ENCODE measurements around the gene NCAM2. TPM values are rescaled to one million over a fixed set of nuclear protein-coding genes. Genes with fewer than 3 reads are reported as not detected.
A peak's percentile ranks its signal among the peaks of the same experiment; 100 is the strongest.

The NCAM2 gene
- total RNA-seq, 4 donors from 2014 or later, result 0.46 to 2.9 (median 1.3) TPM

GRCh38 chr21:21003701-21004100 is 5.5 kb downstream of the NCAM2 start:
- intact Hi-C loops (cut with DNase I), result no loop called here
- H3K4me3 ChIP-seq (replicated peaks in 1 of 3), result no peak overlapping the region
- TF ChIP-seq, protein P1, sequence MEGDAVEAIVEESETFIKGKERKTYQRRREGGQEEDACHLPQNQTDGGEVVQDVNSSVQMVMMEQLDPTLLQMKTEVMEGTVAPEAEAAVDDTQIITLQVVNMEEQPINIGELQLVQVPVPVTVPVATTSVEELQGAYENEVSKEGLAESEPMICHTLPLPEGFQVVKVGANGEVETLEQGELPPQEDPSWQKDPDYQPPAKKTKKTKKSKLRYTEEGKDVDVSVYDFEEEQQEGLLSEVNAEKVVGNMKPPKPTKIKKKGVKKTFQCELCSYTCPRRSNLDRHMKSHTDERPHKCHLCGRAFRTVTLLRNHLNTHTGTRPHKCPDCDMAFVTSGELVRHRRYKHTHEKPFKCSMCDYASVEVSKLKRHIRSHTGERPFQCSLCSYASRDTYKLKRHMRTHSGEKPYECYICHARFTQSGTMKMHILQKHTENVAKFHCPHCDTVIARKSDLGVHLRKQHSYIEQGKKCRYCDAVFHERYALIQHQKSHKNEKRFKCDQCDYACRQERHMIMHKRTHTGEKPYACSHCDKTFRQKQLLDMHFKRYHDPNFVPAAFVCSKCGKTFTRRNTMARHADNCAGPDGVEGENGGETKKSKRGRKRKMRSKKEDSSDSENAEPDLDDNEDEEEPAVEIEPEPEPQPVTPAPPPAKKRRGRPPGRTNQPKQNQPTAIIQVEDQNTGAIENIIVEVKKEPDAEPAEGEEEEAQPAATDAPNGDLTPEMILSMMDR (IDR thresholded peaks at IDR 0.05), result peak in 1 of 6 experiments; percentile 16
- TF ChIP-seq POLR2A (IDR thresholded peaks at IDR 0.05), result no peak
- 48 to 58% methylated on average over 4 of the region's 4 CpGs for WGBS, 2 donors
- DNase-seq, result no peak
- no peaks in the 10 kb centered on the region for H3K27me3 ChIP-seq
- H3K27ac ChIP-seq, result no peak overlapping the region
- no peaks in the 10 kb centered on the region for H3K9me3 ChIP-seq
- H3K4me1 ChIP-seq, result no peaks in the 10 kb centered on the region
- H3K36me3 ChIP-seq, result no peaks in the 10 kb centered on the region

- TF ChIP-seq, protein P1 (IDR thresholded peaks at IDR 0.05), result no peak
- TF ChIP-seq POLR2A (IDR thresholded peaks at IDR 0.05), result no peak
- no peaks in the 10 kb centered on the region for H3K9me3 ChIP-seq
- intact Hi-C loops (cut with DNase I), result no loop called here
- 78 to 85% methylated on average over 6 of the region's 6 CpGs for WGBS, 2 donors
- no peaks in the 10 kb centered on the region for H3K36me3 ChIP-seq
- H3K4me3 ChIP-seq (replicated peaks in 1 of 3), result no peak overlapping the region
- H3K4me1 ChIP-seq, result no peaks in the 10 kb centered on the region
- no peaks in the 10 kb centered on the region for H3K27me3 ChIP-seq
- DNase-seq, result no peak
- no peak overlapping the region for H3K27ac ChIP-seq
Measured at GRCh38 chr21:21007606-21008005, 9.4 kb downstream of the NCAM2 start.

GRCh38 chr21:21010228-21010627 is 12.0 kb downstream of the NCAM2 start:
- 67 to 75% methylated on average over 3 of the region's 3 CpGs for WGBS, 2 donors
- Histone ChIP-seq H3K9me3 (no peaks in the 10 kb centered on the region), H3K4me3 (replicated peaks in 1 of 3) (no peak overlapping the region), H3K27ac (no peak overlapping the region), H3K27me3 (no peaks in the 10 kb centered on the region), H3K4me1 (no peaks in the 10 kb centered on the region), H3K36me3 (no peaks in the 10 kb centered on the region)
- intact Hi-C loops (cut with DNase I), result no loop called here
- DNase-seq, result no peak
- TF ChIP-seq POLR2A (IDR thresholded peaks at IDR 0.05), result no peak
- TF ChIP-seq, protein P1 (IDR thresholded peaks at IDR 0.05), result no peak

GRCh38 chr21:21010698-21011097 is 12.5 kb downstream of the NCAM2 start:
- Histone ChIP-seq H3K36me3 (no peaks in the 10 kb centered on the region), H3K4me1 (no peaks in the 10 kb centered on the region), H3K27me3 (no peaks in the 10 kb centered on the region), H3K27ac (no peak overlapping the region), H3K9me3 (no peaks in the 10 kb centered on the region), H3K4me3 (replicated peaks in 1 of 3) (no peak overlapping the region)
- intact Hi-C loops (cut with DNase I), result no loop called here
- 65 to 69% methylated on average over 3 of the region's 3 CpGs for WGBS, 2 donors
- TF ChIP-seq, protein P1 (IDR thresholded peaks at IDR 0.05), result no peak
- no peak for TF ChIP-seq POLR2A (IDR thresholded peaks at IDR 0.05)
- no peak for DNase-seq

DNA sequence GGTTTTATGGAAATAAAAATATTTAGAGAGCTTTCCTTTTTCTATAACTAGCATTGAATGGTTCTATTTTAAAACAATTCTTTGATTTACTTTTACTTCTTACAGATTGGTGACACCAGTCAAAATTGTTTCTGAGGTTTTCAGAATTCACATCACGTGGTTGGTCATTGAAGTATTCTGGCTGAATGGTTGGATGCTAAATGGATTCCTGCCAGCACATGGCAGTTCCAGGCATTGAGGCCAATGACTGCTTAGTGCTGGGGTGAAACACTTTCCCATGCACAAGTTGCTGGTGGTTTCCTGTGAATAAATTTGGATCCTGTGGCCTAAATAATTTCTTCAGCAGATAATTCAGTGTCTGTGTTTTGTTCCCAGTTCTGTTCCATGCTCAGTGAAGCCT is 20.6 kb downstream of the NCAM2 start:
- peak; percentile 49 to 51 for DNase-seq
- Histone ChIP-seq H3K27me3 (no peaks in the 10 kb centered on the region), H3K9me3 (no peaks in the 10 kb centered on the region), H3K4me1 (no peaks in the 10 kb centered on the region), H3K36me3 (no peaks in the 10 kb centered on the region), H3K27ac (no peak overlapping the region), H3K4me3 (replicated peaks in 1 of 3) (no peak overlapping the region)
- 6 to 22% methylated on average over 1 of the region's 1 CpG for WGBS, 2 donors
- intact Hi-C loops (cut with DNase I), result no loop called here
- TF ChIP-seq POLR2A (IDR thresholded peaks at IDR 0.05), result no peak
- TF ChIP-seq, protein P1 (IDR thresholded peaks at IDR 0.05), result no peak

Measured in thyroid gland (tissue), 4 donors.